Mucosa of stomach (tissue), 1 donor: Measurements from ENCODE around the gene TMEM254.
A peak's percentile ranks its signal among the peaks of the same experiment; 100 is the strongest.
"Not testable (repeated sequence)": the region's sequence is repeated elsewhere in the genome, so short reads cannot be mapped to it uniquely, and the experiment has no call there.

Source experiments
- H3K27me3 ChIP-seq: one replicate; pipeline ENCODE4 v1.7.0; 2013; ENCODE audit warnings: mild to moderate bottlenecking, low read length; ENCODE audit not compliant: control insufficient read depth, insufficient read depth
- H3K36me3 ChIP-seq: one replicate; pipeline ENCODE4 v1.7.0; 2013; ENCODE audit warnings: low read length; ENCODE audit not compliant: control insufficient read depth, insufficient read depth
- H3K4me1 ChIP-seq: one replicate; pipeline ENCODE4 v1.7.0; 2013; ENCODE audit warnings: mild to moderate bottlenecking, low read length; ENCODE audit not compliant: control insufficient read depth, insufficient read depth
- H3K4me3 ChIP-seq: one replicate; pipeline ENCODE4 v1.7.0; 2013; ENCODE audit warnings: low read length
- H3K9ac ChIP-seq: one replicate; pipeline ENCODE4 v1.7.0; 2013; ENCODE audit warnings: mild to moderate bottlenecking, low read length, moderate library complexity
- H3K9me3 ChIP-seq: one replicate; pipeline ENCODE4 v1.7.0; 2013; ENCODE audit warnings: mild to moderate bottlenecking, low read length, moderate library complexity; ENCODE audit not compliant: control insufficient read depth
- donor health status: Pancreatic carcinoma.

Gene TMEM254

DNA sequence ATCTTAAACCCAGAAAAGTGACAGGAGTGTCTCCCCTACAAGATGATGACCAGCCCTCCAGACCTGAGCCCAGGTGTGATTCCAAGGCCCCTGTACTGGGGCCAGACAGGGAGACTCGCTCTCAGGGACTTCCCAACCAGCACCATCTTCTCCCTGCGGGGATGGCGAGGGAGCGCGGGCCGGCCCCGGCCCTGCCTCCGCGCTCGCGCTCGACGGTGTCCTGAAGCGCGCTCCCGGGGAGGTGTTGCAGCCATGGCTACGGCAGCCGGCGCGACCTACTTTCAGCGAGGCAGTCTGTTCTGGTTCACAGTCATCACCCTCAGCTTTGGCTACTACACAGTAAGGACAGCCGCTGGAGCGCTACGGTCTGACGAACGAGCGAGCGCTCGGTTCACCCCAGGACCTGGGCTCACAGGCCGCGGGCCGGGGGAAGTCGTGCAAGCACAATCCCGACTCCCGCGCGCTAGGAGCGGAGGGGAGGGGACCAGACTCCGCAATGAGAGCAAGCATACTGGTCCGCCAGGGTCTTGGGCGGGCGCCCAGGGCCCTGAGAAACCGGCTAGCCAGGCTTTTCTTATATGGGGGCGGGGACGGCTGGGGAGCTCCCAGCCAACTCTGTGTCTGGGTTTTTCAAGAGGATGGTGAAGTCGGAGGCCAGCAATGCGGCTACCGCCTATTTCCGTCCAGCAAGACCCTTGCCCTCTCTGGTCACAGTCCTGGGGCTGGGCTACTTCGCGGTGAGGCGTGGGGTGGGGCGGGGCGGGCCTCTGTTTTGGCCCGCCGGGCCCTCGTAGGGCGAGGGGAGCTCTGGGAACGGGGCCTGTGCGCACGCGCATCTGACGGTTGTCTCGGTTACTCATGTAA, at the start of gene TMEM254:
Gene TMEM254, plus strand, starts transcription at position 218 of the 864 bp plus-strand sequence. Its CDS starts 35 bp downstream, at position 253.
- H3K9ac ChIP-seq: peak within 1 kb of the TSS; percentile 96
- peak within 1 kb of the TSS; percentile 94 for H3K4me3 ChIP-seq
- no peaks in the 10 kb centered on the region for H3K4me1 ChIP-seq
- H3K36me3 ChIP-seq: no peaks in the 10 kb centered on the region
- H3K9me3 ChIP-seq: no peaks in the 10 kb centered on the region
- H3K27me3 ChIP-seq: no peaks in the 10 kb centered on the region

DNA sequence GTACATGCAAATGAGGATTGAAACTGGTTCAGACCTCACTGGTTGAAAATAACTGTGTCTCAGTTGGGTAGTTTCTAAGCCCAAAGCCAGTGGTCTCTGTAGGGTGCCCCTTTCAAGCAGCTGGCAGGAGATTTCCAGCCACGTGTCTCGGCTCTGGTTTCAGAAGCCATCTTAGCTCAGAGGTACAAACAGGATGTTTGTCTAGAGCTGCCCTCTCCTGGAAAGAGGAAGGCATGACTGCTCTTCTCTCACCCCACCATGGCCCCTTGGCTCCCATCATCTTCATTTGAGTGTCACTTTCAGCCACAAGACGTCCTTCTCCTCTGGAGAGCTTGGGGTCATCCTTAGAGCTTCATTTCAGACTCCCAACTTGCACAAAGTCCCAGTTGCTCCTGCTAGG, 49.3 kb upstream of the TMEM254 start:
- H3K4me3 ChIP-seq, H3K4me1 ChIP-seq, H3K9me3 ChIP-seq, H3K9ac ChIP-seq, H3K36me3 ChIP-seq, H3K27me3 ChIP-seq: not testable (repeated sequence)

DNA sequence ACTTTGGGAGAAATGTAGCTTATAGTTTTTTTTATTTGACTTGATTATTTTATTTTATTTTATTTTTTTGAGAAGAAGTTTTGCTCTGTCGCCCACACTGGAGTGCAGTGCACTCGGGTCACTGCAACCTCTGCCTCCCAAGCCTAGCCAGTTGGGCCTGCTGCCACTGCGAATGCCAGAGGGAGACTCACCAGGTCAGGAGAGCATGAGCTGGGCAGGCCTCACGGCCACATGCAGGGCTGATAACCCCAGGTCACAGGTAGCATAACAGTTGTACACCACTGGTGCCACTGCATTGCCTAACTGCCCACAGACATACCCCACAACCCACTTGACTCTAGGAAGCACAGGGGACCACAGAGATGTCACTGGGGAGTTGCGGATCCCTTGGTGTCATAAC, 48.6 kb upstream of the TMEM254 start:
- not testable (repeated sequence) for H3K4me1 ChIP-seq, H3K4me3 ChIP-seq, H3K36me3 ChIP-seq

DNA sequence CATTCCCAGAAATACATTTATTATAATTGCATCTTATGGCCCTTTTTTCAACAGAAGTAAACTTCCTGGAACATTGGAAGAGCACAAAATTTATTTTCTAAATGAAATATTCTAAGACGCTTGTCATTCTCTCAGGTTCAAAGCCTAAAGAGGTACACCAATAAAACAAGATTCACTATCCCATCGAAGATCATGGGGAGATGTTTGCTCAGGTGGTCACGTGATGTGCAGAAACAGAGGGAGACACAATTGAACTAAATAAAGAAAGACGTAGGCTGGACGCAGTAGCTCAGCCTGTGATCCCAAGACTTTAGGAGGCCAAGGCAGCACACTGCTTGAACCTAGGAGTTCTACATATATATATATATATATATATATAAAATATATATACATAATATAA, 46.0 kb upstream of the TMEM254 start:
- H3K9me3 ChIP-seq: no peaks in the 10 kb centered on the region
- H3K27me3 ChIP-seq: no peaks in the 10 kb centered on the region
- H3K36me3 ChIP-seq: no peaks in the 10 kb centered on the region
- no peak overlapping the region for H3K9ac ChIP-seq
- H3K4me1 ChIP-seq: no peaks in the 10 kb centered on the region
- H3K4me3 ChIP-seq: no peak overlapping the region

More for the DNA sequence above, 48.6 kb upstream of the TMEM254 start:
- H3K9me3 ChIP-seq, H3K27me3 ChIP-seq, H3K9ac ChIP-seq: not testable (repeated sequence)

- not testable (repeated sequence) for H3K9ac ChIP-seq, H3K36me3 ChIP-seq, H3K4me1 ChIP-seq, H3K9me3 ChIP-seq, H3K4me3 ChIP-seq, H3K27me3 ChIP-seq
Observed at GRCh38 chr10:80034766-80035165, 43.7 kb upstream of the TMEM254 start.

- not testable (repeated sequence) for H3K9ac ChIP-seq, H3K36me3 ChIP-seq, H3K9me3 ChIP-seq, H3K4me3 ChIP-seq, H3K4me1 ChIP-seq, H3K27me3 ChIP-seq
Observed at GRCh38 chr10:80035430-80035829, 43.0 kb upstream of the TMEM254 start.

DNA sequence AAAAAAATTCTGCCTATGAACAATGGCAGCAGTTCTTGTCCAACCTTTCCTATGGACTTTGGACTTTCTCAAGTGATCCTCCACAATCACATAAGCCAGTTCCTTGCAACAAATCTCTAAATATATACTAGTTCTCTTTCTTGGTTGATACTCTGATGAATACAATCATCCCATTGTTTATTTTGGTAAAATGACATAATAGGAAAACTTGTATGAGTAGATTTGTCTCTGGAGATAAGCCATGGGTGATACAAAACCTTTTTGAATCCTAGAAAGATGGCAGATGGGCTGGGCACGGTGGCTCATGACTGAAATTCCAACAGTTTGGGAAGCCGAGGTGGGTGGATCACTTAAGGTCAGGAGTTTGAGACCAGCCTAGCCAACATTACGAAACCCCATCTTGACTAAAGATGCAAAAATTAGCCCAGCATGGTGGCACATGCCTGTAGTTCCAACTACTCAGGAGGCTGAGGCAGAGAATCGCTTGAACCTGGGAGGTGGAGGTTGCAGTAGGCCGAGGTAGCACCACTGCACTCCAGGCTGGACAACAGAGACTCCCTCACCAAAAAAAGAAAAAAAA, 41.5 kb upstream of the TMEM254 start:
- not testable (repeated sequence) for H3K9ac ChIP-seq, H3K9me3 ChIP-seq, H3K27me3 ChIP-seq, H3K4me3 ChIP-seq, H3K36me3 ChIP-seq, H3K4me1 ChIP-seq

DNA sequence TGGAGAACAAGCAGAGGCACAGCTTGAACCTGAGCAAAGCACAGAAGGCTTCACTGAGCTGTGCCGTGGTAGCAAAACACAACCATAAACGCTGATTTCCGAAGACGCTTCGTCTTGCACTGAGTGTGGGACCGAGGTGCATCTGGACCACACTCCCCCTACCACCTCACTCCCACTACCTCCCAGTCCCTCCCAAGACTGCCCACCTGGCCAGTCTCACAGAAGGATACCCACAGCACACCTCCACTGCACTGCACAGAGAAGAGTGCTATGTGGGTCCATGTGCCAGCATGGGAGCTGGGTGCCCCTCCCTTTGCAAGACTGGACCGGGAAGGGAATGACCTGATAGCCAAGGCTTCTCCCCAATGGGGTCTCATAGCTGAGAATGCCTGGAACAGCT, 40.2 kb upstream of the TMEM254 start:
- not testable (repeated sequence) for H3K4me3 ChIP-seq, H3K36me3 ChIP-seq, H3K9me3 ChIP-seq, H3K27me3 ChIP-seq, H3K4me1 ChIP-seq, H3K9ac ChIP-seq

GRCh38 chr10:80041162-80041561, 37.3 kb upstream of the TMEM254 start:
- Histone ChIP-seq H3K27me3 (no peaks in the 10 kb centered on the region), H3K9me3 (no peaks in the 10 kb centered on the region), H3K4me1 (no peaks in the 10 kb centered on the region), H3K4me3 (no peak overlapping the region), H3K36me3 (no peaks in the 10 kb centered on the region), H3K9ac (no peak overlapping the region)

GRCh38 chr10:80044935-80045334, 33.5 kb upstream of the TMEM254 start:
- not testable (repeated sequence) for H3K9me3 ChIP-seq, H3K4me3 ChIP-seq, H3K27me3 ChIP-seq, H3K36me3 ChIP-seq, H3K4me1 ChIP-seq, H3K9ac ChIP-seq

GRCh38 chr10:80046629-80047441, 31.6 kb upstream of the TMEM254 start:
- Histone ChIP-seq H3K27me3 (no peaks in the 10 kb centered on the region), H3K9ac (no peak overlapping the region), H3K4me1 (no peaks in the 10 kb centered on the region), H3K4me3 (no peak overlapping the region), H3K36me3 (no peaks in the 10 kb centered on the region), H3K9me3 (no peaks in the 10 kb centered on the region)

DNA sequence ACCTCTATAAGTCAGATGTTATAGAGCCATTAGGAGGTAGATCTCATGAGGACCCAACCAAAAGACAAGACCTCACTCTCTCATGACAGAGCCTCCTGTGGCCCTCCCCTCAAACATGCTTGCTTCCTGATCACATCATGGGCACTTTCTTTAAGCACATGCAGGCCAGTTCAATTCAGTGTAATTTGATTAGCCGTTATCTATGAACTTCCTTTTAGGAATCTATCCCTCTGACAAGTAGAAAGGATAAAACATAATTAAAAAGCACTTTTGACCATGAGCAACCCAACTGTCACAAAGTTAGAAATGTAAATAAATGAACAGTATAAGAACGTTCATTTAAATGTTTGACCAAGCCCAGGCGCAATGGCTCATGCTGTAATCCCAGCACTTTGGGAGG, 27.7 kb upstream of the TMEM254 start:
- no peak overlapping the region for H3K9ac ChIP-seq
- H3K4me1 ChIP-seq: no peaks in the 10 kb centered on the region
- H3K36me3 ChIP-seq: no peaks in the 10 kb centered on the region
- H3K27me3 ChIP-seq: no peaks in the 10 kb centered on the region
- no peak overlapping the region for H3K4me3 ChIP-seq
- H3K9me3 ChIP-seq: no peaks in the 10 kb centered on the region
